T-helper 1 cell treated with Interleukin-12 subunit alpha and Interleukin-12 subunit beta and Interleukin-4 antibody, amounts not matched to agents 30 ng/mL and 1 ng/mL, for 36 hours (primary cell): ENCODE data around the gene MTX3. TPM values are rescaled to one million over a fixed set of nuclear protein-coding genes. Genes with fewer than 3 reads are reported as not detected.

ENCODE experiments used
- intact Hi-C: fragments of 100-400 bp; cut with micrococcal nuclease; formaldehyde crosslinking; loops from one replicate; pipeline ENCODE4 v1.15.1; 2024
- total RNA-seq: library from RNA; stranded (reverse); gene quantifications from 2 replicates; pipeline ENCODE4 v1.2.3, GENCODE V29; 2022

MTX3 gene
- 21.9 and 22.5 TPM in 2 replicates for total RNA-seq

- intact Hi-C loops = loop anchor here (1.0 to 5.0 kb wide), 20 partner anchors 10 to 1629 kb away; partner anchors contain the start of genes ARSB, DHFR, HOMER1 and JMY
These were observed at the start of gene MTX3 for GRCh38 chr5:79990598-79991507. MTX3 (minus strand) TSS chr5:79991262; CDS start chr5:79991238, 24 bp downstream.

DNA sequence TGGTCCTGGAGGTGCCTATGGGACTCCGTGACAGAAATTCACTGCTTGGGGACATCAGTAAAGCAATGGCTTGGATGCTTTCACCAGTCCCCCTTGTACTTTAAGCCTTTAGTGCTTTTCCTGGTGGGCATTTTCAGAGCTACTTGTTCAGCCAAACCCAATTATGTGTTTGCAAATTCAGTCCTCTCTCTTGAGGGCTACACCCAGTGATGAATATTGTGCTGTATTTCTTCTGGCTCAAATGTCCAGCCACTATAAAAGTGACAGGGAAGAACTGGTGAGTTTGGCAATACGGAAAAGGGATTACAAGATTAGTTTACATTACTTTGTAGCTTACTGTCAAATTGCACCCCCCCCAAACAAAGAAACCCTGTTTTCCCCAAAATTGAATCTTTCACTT, 48.6 kb upstream of the MTX3 start:
- intact Hi-C loops = loop anchor here (5.0 kb wide), 1 partner anchor 427 kb away; the partner anchor contains the start of gene TENT2

GRCh38 chr5:80037366-80037765, 46.3 kb upstream of the MTX3 start:
- intact Hi-C loops = loop anchor here (5.0 kb wide), 1 partner anchor 425 kb away; the partner anchor contains the start of gene TENT2

DNA sequence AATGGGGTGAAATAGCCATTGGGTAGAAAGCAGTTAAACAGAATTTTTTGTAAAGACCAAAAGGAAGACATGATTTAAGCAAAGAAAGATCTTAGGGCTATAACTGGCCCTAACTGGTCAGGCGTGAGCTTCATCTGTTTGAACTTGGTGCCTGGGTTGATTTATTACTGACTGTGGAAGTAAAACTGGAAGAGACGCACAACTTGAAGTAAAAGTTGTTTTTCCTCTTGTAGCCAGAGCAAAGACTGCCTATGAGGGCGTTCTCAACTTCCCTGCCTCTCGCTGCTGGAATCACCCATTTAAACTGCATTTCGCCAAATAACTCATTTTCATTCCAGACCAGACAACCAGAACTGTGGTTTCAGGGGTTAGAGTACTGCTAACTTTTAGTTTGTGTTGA, 45.6 kb upstream of the MTX3 start:
- intact Hi-C loops = loop anchor here (5.0 kb wide), 1 partner anchor 424 kb away; the partner anchor contains the start of gene TENT2

- intact Hi-C loops = loop anchor here (5.0 kb wide), 1 partner anchor 424 kb away; the partner anchor contains the start of gene TENT2
These were observed 44.8 kb upstream of the MTX3 start for GRCh38 chr5:80035839-80036238.

- intact Hi-C loops = loop anchor here (5.0 kb wide), 2 partner anchors 108 to 423 kb away; partner anchors contain the start of gene TENT2
These were observed 44.1 kb upstream of the MTX3 start, which contains the start of gene THBS4 for GRCh38 chr5:80034962-80035821. THBS4 (plus strand) TSS chr5:80035348; CDS start chr5:80035538, 190 bp downstream.

DNA sequence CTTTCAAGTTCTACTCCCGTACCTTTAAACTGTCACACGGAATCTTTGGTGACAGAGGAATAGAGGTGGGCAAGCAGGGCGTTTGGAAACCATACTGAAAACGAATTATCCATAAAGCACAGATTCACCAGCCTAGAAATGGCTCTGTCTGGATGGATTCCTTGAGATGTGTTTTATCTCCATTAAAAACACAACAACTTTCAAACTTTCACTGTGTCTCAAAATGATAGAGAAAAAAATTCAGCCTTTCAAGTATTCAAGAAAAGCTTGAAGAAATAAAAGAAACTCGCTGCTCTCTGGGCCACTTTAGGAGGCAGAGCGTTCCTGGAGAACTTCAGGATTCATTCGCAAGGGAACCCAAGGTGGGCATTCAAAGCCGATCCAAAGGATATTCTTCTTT, 43.5 kb upstream of the MTX3 start:
- intact Hi-C loops = loop anchor here (5.0 kb wide), 1 partner anchor 107 kb away; no protein-coding TSS in a partner anchor

DNA sequence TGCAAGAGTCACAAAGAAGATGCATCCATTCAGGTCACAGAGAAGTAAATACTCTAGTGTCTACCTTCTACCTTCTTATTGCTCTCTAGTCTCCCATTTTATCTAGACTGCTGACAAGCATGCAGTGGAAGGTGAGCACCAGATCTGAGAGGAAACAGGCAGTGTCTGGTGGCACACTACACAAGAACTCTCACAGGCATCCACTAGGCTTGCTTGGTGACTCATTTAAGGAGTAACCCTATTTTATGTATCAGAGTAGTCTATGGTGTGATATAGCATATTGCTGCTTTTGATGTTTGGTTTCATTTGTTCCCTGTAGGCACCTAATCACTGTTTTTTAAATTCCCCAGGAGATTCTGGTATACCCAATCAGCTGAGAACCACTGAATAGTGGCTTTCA, 42.5 kb upstream of the MTX3 start:
- intact Hi-C loops = loop anchor here (1.0 to 5.0 kb wide), 3 partner anchors 43 to 106 kb away; no protein-coding TSS in a partner anchor

DNA sequence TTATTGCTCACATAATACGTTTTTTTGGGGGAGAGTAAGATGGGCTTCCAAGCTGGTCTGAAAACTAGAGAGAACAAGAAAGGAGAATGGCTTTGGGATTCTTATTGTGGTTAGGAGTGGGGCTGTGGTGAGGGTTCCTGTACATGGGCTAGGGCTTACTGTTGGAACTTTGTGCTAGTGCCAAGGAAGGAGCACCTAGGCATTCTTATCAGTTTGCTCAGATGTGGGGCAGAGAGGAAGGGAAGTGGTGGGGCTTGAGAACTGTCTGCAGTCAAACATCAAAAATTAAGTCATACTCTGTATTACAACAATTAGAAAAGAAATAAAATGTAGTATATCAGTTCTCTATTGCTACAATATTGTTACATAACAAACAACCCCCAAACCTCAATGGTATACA, 40.0 kb upstream of the MTX3 start:
- intact Hi-C loops = loop anchor here (5.0 kb wide), 1 partner anchor 104 kb away; no protein-coding TSS in a partner anchor

DNA sequence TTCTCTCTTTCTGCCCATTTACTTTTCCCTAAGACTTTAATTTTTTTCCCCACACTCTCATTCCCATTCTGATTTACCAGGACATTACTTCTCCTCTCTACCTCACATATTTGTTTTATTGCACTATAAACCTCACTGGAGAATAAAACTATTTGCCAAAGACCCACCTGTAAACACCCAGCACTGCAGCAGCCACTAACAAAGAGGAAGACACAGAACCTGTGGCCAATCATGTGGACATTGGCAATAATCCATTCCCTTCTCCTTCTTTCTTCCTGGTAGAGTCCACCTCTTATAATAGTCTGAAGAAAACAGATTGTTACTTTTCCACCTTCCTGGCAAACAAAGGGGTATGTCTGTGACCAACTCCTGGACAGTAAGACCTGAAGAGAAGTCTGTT, 35.8 kb upstream of the MTX3 start:
- intact Hi-C loops = no loop called here

GRCh38 chr5:80025069-80025468, 34.0 kb upstream of the MTX3 start:
- intact Hi-C loops = no loop called here

DNA sequence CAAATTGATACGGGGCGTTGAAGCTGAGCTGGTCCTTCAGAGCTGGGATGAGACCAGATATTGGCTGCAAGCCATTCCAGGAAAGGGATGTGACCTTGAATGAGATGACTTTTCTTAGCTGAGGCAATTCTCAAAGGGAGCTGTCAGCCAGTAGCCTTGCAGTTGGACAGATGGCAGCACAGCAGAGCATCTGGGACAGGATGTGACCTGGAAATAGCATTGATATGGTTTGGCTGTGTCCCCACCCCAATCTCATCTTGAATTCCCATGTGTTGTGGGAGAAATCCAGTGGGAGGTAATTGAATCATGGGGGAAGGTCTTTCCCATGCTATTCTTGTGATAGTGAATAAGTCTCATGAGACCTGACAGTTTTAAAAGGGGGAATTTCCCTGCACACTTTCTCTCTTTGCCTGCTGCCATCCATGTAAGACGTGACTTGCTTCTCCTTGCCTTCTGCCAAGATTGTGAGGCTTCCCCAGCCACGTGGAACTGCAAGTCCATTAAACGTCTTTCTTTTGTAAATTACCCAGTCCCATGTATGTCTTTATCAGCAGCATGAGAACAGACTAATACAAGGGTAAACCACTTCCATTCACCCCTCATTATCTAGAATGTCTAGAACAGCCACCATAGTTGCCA, 19.8 kb upstream of the MTX3 start:
- intact Hi-C loops = no loop called here

DNA sequence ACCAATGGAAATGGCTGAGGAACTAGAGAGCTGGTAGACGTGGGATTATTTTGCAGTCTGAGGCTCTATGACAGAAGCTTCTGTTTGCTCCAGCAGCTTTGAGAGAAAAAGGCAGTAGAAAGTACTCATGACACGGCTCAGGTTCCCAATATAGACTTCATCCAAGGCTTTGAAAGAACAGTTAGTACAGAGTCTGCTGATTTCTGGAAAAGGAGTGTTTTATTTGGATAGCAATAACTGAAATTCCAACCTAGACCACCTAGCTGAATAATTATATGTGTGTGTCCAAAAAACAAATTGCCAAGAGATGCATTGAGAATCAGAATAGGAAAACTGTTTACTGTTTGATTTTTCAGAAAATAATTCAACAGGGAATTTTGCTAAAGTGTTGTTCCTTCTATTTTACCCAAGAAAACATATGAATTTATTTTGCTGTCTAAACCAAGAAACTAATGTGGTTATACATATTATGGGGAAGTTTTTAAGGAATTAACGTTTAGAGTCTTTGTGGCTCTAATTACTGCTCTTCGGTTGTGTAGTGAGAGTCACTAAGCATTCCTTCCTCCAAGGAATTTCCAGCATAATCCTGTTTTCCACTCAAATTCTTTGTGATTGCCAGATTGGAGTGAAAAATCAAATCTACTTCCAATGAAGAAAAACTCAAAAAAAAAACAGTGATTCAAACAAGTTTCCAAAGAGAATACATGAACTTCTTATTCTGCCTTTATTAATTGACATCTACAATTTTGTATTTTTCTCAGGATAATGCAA, 18.1 kb upstream of the MTX3 start:
- intact Hi-C loops = no loop called here

DNA sequence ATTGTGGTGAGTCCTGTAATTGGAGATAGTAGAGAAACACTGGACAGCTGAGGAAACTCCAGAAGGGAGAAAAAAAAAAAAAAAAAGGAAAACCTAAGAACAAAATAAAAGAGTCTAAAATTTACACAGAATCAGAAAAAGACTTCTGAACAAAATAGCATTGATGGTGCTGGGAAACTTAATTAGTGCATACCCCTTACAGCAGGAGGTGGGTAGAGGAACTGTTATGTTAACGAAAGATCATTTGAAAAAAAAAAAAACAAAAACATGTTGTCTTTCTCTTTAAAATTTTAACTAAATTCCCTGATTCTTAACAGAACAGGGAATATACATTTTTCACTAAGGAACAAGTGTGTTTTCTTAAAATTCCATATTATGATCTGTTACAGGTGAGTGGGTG, 11.6 kb upstream of the MTX3 start:
- intact Hi-C loops = no loop called here

GRCh38 chr5:79999722-80000121, 8.7 kb upstream of the MTX3 start:
- intact Hi-C loops = no loop called here

- intact Hi-C loops = loop anchor here (5.0 kb wide), 5 partner anchors 66 to 1631 kb away; partner anchors contain the start of gene SCAMP1
These were observed 2.0 kb upstream of the MTX3 start for GRCh38 chr5:79992891-79993657.

DNA sequence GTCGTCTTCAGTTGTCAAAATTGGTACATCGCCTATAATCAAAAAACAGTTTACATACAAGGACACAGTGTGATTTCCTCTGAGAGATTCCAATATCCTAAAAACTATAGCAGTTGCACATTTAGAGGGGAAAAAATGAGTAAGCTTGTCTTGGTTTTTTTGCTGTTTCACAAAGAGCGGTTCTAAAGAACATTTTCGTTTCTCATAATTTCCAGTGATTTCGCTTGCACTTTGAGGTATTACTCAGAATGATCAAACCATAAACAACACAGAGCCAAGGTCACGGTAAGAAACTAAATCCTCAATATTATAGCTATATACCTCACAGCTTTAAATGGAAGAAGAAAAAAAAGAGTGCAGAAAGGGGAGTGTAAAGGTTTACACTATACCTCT, 861 bp downstream of the MTX3 start:
- intact Hi-C loops = loop anchor here (1.0 to 5.0 kb wide), 20 partner anchors 9 to 1628 kb away; partner anchors contain the start of genes ARSB, DHFR, HOMER1 and JMY

DNA sequence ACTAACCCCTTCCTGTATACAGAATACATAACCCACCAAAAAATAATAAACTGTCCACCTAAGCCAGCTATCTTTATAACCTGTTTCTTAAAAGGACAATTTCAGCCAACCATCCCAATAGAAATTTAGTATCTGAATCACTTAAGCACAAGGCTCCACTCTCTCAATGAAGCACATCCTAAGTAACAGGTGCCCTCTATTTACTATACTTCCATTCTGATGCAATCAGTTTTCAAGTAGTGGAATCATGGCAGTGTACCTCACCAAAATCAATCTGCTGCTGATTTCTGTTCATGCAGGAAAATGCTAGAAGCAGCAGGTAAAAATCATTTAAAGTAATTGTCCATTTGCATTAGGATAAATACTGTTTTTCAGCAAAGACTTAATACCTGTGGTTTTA, 4.8 kb downstream of the MTX3 start:
- intact Hi-C loops = no loop called here

GRCh38 chr5:79985288-79985687, 5.8 kb downstream of the MTX3 start:
- intact Hi-C loops = no loop called here
